NOMO-1 treated with dmso at 0.1 percent for 144 hours (cell line): Measurements from ENCODE around the gene DAPK1.

Experiments
- DNase-seq: peaks from one replicate; lab custom pipeline; 2025; ENCODE audit not compliant: unreplicated experiment; lab: John Stamatoyannopoulos, UW

Gene DAPK1

DNA sequence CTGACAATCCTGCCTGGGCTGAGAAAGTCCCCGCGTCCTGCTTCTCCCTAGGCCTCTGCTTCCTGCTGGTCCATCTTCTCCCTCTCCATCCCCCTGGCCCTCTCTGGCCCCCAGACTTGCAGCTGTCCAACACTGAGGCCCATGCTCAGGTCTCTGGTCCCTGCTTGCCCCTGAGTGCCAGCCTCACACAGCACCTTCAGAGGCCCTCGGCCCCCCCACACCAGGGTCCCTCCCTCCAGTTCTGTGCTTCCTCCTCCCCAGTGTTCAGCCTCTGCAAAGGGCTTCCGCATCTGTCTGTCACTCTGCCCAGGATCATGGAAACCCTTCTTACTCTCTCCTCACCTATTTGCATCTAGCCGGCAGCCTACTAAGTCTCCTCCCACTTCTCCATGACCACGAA is 165.9 kb downstream of the DAPK1 start:
- DNase-seq: no peak

DNA sequence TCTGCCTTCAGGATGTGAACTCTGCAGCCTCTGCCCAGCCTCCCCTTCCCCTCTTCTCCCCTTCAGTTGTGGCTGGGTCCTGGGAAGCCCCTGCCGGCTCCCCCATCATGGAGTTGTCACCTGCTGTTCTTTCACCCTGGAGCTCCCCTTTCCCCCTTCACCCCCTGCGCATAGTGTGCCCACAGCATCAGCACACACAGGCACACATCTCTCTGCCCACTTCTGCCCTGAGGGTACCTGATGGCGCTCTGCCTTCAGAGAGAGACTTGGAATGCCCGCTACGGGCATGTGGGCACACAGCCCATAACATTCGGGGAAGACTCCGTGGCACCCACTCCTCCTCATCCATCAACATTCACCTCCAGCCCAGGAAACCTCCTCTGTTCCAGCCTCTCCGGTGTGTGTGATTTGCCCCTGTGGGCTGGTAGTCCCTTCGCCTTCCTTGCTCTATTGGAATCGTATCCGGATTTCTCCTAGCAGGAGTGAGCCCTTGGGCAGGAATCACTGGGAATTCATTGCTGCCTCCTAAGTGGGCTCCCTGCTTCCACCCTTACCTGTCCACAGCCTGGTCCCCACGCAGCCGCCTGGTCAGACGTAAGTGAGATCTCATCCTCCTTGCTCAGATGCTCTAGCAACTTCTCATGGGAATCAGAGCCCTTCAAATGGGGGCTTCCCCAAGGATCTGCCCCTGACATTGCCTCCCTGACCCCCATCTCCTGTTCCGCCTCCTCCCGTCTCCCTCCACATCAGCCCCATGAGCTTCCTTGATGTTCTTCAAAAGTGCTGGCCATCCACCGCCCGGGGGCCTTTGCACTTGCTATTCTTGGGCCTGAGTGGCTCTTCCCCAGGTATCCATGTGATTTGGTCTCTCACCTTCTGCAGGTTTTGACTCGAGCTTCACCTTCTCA is 166.7 kb downstream of the DAPK1 start:
- DNase-seq: no peak

DNA sequence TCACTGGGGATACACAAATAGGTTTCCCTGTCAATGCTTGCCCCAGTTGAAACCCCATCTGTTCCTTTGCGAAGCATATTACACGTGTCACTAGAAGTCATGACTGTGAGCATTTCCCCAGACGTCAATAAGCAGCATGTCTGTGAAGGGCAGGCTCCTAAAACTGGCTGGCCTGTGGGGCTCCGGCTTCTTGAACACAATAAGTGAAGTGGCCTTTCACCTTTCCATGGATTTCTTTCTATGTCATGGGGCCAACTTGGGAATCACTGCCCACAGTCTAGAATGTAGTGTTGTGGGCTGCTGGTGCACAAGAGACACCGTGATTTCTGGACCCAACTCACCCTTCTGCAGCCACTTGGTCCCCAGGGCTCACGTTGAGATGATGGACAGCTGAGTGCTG is 167.8 kb downstream of the DAPK1 start:
- DNase-seq: no peak

DNA sequence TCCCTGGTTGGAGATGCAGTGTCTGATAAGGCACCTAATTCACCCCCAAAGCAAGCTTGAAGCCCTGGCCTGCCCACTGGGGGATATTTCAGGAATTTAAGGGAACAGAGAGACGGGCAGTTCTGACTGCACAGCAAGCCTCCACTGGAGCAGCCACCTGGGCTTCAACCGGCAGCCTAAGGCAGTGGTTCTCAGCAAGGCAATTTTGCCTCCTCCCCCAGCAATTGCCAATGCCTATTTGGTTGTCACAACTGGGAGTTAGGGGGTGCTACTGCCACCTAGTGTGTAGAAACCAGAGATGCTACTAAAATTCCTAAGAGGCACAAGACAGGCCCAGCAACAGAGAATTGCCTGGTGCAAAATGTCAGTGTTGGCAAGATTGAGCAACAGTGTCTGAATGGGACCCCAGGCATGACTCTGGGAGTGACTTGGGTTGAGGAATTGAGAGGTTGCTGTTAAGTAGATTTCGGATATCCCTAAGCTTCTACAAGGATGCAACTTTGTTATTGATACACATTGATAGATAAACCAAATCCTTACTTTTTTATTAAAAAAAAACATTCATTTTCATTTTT is 169.6 kb downstream of the DAPK1 start:
- DNase-seq: no peak

DNA sequence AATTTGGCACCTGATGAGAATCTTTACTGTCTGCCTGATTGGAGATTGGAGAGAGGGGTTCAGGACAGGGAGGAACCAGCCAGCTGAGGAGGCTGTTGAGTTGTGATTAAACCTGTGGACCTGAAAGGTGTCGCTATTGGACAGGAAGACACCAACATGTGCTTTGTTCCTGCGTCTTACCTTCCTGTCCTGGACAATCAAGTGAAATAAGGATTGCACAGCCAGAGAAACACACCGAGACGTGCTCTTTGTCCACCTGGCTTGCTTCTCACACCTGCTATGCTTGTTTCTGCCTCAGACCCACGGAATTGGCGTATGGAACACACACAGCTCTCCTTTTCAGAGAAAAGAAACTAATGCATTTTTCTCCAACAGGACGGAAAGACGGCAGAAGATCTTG is 170.6 kb downstream of the DAPK1 start:
- no peak for DNase-seq

DNA sequence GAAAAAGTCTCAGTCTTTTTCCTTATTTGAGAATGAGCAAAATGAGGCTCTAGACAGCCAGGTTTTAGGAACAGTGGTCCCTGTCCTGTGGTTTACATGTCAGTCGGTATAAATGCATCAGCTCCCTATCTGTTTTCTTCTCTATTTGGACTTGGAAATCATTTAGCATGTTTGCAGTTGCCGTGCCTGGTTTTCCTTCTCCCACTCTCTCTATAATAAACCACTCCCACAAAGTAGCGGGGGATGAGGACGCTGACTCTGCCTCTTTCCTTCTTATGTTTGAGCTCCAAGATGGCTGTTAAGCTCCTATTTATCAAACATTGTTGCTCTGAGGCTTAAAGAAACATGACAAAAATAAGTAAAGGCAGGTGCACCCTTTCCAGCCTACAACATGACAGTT is 171.1 kb downstream of the DAPK1 start:
- DNase-seq: no peak

DNA sequence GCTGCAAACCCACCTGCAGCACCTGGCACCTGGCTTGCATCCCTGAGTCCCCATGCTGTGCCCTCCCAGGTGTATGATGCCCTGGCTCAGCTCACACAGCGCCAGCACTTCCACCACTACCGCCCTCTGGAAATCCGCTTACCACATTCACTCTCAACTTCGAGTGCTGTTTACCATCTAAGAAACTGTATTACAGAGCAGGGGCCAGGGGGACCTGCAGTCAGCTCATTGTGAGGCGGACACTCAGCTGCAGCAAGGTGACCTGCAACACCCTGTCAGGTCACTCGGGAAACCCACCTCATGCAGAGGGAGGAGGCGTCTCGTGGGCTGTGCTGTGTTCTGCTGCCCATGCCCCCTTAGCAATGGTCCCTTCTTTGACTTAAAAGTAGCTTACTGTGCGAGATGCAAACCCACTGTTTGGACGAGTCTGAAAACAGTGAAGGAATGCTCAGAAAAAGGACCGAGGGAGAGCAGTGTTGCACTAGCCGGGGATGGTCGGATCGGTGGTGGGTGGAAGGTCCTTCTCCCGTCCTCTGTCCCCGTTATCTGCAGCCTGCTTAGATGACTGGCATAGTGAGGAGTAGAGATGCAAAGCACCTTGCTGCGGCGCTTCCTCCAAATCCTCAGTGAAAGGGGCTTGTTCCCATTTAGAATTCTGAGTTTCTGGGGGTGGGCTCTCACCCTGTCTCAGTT is 173.1 kb downstream of the DAPK1 start:
- no peak for DNase-seq

DNA sequence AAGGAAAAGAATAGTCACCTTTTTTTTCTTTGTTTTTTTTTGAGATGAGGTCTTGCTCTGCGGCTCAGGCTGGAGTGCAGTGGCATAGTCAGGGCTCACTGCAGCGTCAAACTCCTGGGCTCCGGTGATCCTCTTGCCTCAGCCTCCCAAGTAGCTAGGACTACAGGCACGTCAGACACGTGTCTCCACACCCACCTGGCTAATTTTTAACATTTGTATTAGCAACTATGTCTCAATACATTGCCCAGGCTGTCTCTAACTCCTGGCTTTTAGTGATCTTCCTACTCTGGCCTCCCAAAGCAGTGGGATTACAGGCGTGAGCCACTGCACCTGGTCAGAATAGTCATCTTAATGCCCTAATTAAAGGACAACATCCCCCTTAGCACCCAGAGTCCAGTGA is 173.8 kb downstream of the DAPK1 start:
- DNase-seq: no peak

DNA sequence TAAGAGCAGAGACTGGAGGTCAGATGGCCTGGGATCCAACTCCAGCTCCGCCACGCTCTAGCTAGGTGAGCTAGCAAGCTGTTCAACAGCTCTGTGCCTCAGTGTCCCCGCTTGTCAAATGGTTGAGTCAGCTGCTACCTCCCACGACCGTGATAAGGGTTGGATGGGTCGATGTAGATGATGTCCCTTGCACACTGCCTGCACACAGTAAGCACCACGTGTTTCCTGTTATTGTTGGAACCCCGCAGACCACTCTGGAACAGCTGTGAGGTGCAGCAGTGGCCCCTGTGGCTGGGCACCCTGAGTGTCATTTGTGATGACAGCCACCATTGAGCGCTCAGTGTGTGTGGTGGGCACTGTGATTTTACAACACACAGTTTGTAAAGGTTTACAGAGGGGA is 174.3 kb downstream of the DAPK1 start:
- DNase-seq: no peak

DNA sequence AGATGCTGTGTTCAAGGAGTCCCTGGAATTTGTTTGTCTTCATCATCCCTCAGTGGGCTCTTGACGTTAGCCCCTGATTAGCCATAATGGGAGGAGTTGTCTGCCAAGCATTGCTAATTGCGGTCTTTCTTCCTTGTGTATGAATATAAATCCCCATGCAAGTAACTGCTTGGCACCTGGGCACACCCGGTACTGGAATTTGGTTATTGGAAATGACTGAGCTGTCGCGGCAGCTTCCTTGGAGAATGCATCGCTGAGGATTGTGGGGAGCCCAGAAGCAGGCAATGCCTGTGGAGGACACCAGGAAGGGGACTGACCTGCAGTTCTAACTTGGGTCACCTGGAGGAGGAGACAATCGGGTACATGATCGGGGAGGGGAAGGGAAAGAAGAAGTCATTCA is 174.9 kb downstream of the DAPK1 start:
- no peak for DNase-seq

DNA sequence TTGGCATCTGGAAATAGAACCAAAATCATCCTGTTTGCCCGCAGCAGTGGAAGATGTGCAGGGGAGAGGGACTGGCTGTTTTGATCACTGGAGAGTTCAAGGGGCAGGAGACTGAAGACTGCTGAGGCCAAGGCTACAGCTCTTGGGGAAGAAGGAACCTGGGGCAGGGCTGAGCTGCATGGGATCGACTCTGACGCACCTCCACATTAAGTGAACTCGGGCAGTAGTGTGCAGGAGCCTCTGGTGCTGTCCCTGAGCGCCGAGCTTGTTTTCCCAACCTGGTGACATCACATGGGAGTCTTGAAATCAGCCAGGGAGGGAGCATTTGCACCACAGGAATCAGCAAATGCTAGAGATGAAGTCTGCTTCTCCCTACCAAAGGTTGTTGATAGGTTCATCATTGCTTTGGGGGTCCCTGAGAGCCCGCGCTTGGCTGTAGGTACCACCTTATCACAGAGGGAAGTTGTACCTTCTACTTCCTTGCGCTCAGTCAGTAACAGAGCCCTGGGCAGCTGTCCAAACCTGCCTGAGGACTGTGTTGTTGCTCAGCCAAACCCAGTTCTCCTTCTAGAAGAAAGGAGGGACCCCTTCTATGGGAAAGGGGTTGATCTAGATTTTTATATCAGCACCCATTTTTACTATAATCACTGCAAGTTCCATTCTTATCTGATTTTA is 175.9 kb downstream of the DAPK1 start:
- DNase-seq: no peak

DNA sequence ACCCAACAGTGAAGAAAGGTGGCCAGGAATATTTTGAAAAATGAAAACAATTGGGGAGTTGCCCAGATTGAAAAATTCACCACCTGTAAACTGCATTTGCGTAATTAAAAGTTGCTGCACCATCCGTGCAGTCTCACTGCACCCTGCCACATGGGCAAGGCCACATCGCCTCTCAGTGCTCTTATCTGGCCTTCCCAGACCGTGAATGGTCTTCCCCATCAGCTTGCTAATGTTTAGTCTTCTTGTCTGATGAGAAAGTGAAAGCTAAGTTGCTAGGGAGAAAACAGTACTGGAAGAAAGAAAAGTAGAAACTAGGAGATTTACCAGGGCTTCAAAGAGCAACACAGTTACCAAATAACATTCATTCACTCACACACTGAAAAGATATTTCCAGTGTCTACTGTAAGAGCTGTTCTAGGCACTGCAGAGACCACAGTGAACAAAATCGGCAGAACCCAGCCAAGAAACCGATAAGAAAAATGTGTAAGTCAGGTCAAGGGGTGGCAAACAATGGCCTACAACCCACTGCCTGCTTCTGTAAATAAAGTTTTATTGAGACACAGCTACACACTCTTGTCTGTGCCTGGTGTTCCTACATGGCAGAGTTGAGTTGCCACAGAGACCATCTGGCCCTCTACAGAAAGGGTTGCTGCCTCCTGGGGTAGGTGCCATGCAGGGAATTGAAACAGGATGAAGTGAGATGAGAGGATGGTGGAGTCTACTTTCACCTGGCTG is 177.1 kb downstream of the DAPK1 start:
- no peak for DNase-seq

DNA sequence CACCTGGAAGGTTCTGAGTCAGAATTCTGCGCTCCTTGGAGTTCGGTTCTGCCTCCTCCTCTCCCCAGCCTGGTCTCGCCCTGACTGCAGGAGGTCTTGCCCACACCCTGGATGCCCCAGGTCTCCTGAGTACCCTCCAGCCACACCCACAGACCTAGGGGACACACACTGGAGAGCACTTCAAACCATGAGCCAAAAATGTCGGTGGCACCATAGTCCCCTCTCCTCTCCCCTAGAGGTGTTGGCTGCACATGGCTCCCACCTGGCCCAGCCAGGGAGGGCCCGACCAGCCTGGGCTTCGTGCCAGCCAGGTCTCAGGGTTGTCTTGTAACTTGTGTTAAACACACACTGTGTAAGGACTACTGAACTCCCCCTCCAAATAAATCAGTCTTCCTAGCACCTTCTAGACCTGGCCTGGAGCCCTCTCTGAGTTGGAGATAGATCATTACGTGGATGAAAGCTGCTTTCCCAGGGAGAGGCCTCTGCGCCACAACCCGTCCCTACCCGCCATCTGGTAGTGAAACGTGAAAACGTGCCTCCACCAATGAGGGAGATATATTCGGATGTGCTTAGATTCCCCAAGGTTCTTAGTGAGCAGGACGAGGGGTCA is 178.3 kb downstream of the DAPK1 start:
- DNase-seq: no peak

DNA sequence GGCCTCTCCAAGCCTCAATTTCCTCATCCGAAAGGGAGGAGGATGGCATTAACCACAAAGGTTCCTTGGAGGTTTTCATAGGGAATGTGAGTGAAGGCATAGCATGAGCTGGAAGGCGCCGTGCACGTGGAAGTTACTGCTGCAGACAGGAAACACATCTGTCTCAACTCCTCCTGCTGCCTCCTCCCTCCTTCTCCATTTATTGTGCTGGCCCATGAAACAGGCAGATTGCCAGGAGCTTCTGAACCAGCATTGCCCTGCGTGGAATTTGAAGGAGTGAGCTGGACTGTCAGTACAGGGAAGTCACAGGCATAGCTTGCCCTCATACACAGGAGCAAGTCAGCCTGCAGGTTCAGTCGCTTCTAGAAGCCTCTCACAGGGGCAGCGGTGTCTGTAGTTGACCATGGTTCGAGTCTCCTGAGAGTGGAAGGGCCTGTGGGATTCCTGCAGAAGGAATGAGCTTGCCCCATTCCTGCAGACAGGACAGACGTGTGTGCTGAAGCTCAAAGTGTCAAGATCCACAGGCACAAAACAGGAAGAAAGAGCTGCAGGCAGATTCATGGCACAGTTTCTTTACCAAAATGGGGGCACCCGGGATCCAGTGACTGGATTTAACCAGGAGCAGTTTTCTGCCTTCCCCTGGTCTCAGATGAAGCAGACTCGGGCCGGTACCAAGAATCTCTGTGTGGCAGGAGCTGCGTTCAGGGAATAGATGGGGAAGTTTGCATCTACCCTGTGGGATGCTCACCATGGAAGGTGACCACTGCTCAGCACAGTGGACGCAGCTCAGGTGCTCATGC is 179.5 kb downstream of the DAPK1 start:
- no peak for DNase-seq

DNA sequence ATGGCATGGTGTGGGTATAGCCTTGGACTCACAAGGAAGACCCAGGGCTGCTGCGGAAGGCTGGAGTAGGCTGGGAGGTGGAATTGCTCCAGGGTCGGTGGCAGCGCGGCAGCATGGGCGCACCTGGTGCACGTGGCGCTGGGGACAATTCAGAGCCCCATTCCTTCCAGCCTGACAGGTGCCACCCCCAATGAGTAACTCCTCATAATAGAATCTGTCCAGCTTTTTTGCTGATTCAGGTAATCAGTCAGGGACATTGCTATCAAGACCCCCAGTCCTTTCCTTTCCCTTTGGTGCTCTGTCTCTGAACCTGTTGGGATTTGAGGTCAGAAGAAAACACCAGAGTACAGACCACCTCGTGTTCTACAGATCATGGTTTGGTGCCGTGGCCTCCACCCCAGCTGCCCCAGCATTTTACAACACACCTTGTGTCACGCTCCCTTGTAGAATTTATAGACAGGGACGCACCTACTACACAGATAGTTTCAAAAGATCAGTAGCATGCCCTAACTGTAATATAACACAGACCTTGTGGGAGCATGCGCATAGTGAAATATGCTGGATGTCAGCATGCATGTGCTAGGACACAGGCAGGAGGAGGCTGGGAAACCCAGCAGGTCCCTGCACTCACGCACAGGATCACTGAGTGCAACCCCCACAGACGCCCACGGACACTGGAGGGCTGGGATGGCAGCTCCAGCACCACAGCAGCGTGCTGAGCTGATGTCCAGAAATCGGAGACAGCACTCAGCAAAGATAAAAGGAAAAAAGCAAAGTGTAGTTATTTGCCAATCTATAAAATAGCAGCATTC is 180.3 kb downstream of the DAPK1 start:
- DNase-seq: no peak

DNA sequence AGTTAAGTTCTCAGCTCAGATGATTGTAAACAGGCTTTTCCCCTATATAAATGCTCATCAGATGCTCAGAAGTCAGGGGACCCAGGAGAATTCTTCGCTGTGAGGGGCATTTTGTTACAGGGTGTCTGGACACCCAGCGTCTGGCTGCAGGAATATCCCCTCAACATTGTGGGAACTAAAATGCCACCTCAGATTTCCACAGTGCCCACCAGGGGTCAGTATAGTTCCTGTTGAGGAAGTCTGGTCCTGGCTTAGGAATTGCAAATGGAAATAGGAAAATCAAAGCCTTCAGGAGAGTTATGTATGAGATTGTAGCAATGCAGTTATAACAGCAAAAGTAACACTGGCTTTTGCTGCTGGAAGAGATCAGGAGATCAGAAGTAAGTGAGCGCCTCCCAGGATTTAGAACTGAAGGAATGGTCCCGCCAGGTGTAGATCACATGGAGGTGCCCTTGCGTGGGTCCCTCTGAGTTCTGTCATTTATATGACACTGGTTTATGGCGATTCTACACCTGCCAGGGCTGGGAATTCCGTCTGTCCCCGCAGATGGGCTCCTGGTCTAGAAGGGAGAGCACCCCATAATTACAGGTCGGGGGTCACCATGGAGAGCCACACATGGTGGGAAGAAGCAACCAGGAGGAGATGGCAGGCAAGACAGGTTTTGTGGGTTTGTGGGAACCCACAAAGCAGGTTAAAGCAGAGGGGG is 181.1 kb downstream of the DAPK1 start:
- no peak for DNase-seq

DNA sequence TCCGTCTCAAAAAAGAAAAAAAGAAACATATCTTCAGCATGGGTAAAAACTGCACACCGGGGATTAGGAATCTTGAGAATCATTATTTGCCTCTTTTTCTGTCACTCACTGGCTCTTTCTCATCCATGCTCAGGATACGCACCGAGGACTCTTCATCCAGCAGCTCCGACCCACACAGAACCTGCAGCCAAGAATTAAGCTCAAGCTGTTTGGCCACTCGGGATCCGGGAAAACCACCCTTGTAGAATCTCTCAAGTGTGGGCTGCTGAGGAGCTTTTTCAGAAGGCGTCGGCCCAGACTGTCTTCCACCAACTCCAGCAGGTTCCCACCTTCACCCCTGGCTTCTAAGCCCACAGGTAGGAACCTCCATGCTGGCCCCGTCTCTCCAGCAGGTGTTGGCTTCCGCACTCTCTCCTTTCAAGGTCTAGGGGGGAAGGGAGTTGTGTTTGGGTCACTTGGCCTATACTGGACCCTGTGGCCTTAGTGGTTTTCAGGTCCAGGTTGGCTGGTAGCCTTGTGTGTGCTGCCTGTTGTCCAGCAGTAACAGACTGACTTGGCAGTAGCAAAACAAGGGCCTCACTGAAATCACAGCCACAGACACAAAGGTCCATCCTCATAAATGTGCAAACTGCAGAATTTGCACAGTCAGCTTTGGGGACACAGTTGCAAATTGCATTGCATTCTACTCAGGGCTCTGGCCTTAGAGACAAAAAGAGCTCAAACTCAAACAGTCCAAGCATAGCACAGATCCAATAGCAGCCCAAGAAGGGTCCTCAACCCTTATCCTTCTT is 183.8 kb downstream of the DAPK1 start:
- no peak for DNase-seq
